H1 (cell line): ENCODE data around the gene KEL. TPM values are rescaled to one million over a fixed set of nuclear protein-coding genes. Genes with fewer than 3 reads are reported as not detected.

Experiments
- KDM4A ChIP-seq: IDR thresholded peaks from one replicate; pipeline ENCODE4 v1.7.1; 2012; ENCODE audit warnings: low read depth, mild to moderate bottlenecking, moderate library complexity, low read length, inconsistent platforms; ENCODE audit not compliant: severe bottlenecking
- TBP ChIP-seq: IDR thresholded peaks from 2 replicates; pipeline ENCODE4 v1.6.1; 2011; ENCODE audit warnings: low read depth, low read length, improper control_type of control experiment
- polyA plus RNA-seq, 7 experiments: library from polyadenylated mRNA; depleted of rRNA in 3 of 7; stranded (reverse) in 5 of 7; unstranded in 2 of 7; fragments of >200 nt in 5 of 7; fragments of 200-250 nt in 2 of 7; gene quantifications; 1 replicate in 5 of 7; 2 replicates in 1 of 7; 4 replicates in 1 of 7; pipeline versions ENCODE4 v1.2.1 to v1.2.3, GENCODE V29; 2011 to 2013; ENCODE audit warnings: missing spikeins in 2 of 7, mixed read lengths in 2 of 7
- total RNA-seq: library from RNA; stranded (reverse); fragmentation: NEBNext Ultra II Directional; extraction: Animal tissue kit (Norgen Biotek cat#: 25700); gene quantifications from 2 replicates; pipeline ENCODE4 v1.2.1, GENCODE V29; 2021

The KEL gene
- total and polyA plus RNA-seq, 2 of the 8 experiments (the other 6 are each of a cell fraction or from before 2014, with no cell fraction given) = 1.8 to 1.9 TPM

- TF ChIP-seq TBP = no peak
- no peak for TF ChIP-seq KDM4A
- TF ChIP-seq, all 59 proteins: peak for 0
These were observed 48.0 kb downstream of the KEL start (continued) for GRCh38 chr7:142914121-142914520.
